ENCODE results near the gene ZNF575.
"Not testable (repeated sequence)": the region's sequence is repeated elsewhere in the genome, so short reads cannot be mapped to it uniquely, and the experiment has no call there.

Gene ZNF575

DNA sequence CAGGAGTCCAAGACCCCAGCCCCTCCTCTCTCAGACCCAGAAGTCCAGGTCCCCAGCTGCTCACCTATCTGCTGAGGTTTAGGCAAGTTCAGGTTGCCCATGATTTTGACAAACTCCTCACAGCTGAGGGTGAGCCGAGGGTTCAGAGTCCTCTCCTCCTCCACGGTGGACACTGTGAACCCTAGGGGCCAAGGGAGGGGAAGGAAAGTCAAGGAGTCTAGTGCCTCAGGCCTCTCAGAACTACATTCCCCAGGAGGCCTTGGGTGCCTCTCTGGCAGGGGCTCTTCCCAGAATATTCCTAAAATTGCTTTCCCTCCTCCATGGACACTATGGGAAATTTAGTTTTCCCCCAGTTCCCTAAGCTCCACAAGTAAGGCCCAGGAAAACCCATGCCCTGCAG lies 25.1 kb upstream of the ZNF575 start:
- H3K27me3 ChIP-seq (ENCODE audit: low read depth, low read length): no peaks in the 10 kb centered on the region

DNA sequence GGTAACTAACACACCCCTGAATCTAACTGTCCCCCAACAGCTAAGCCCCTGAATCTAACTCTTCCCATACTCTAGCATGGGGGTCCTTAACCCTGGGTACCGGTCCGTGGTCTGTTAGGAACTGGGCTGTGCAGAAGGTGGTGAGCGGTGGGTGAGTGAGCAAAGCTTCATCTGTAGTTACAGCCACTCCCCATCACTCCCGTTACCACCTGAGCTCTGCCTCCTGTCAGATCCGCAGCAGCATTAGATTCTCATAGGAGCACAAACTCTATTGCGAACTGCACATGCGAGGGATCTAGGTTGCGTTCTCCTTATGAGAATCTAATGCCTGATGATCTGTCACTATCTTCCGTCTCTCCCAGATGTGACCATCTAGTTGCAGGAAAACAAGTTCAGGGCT lies 22.3 kb upstream of the ZNF575 start:
- Histone ChIP-seq H3K36me3 (replicated peaks; ENCODE audit: low read depth, low read length) (no peaks in the 10 kb centered on the region), H3K4me3 (ENCODE audit: low read length) (no peak overlapping the region), H3K27me3 (ENCODE audit: low read depth, low read length) (no peaks in the 10 kb centered on the region), H3K9me3 (ENCODE audit: insufficient read depth, low read length) (no peaks in the 10 kb centered on the region), H4K20me1 (ENCODE audit: insufficient read depth, low read length) (no peaks in the 10 kb centered on the region), H2AFZ (ENCODE audit: low read depth, low read length) (no peak overlapping the region), H3K27ac (ENCODE audit: low read length) (no peak overlapping the region), H3K79me2 (ENCODE audit: low read length) (no peaks in the 10 kb centered on the region), H3K9ac (ENCODE audit: low read length) (no peak overlapping the region), H3K4me1 (ENCODE audit: low read length) (no peaks in the 10 kb centered on the region), H3K4me2 (ENCODE audit: low read length) (no peak overlapping the region)
- TF ChIP-seq, protein P1, sequence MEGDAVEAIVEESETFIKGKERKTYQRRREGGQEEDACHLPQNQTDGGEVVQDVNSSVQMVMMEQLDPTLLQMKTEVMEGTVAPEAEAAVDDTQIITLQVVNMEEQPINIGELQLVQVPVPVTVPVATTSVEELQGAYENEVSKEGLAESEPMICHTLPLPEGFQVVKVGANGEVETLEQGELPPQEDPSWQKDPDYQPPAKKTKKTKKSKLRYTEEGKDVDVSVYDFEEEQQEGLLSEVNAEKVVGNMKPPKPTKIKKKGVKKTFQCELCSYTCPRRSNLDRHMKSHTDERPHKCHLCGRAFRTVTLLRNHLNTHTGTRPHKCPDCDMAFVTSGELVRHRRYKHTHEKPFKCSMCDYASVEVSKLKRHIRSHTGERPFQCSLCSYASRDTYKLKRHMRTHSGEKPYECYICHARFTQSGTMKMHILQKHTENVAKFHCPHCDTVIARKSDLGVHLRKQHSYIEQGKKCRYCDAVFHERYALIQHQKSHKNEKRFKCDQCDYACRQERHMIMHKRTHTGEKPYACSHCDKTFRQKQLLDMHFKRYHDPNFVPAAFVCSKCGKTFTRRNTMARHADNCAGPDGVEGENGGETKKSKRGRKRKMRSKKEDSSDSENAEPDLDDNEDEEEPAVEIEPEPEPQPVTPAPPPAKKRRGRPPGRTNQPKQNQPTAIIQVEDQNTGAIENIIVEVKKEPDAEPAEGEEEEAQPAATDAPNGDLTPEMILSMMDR (IDR thresholded peaks at IDR 0.05; ENCODE audit: low read depth, low read length): no peak
- no peak for TF ChIP-seq EZH2phosphoT487 (IDR thresholded peaks at IDR 0.05; ENCODE audit: low read depth)

More for the DNA sequence above, 25.1 kb upstream of the ZNF575 start:
- Histone ChIP-seq H3K36me3 (replicated peaks; ENCODE audit: low read depth, low read length) (peaks cover 1% of the 10 kb centered on the region), H4K20me1 (ENCODE audit: insufficient read depth, low read length) (no peaks in the 10 kb centered on the region), H3K9ac (ENCODE audit: low read length) (no peak overlapping the region), H3K9me3 (ENCODE audit: insufficient read depth, low read length) (no peaks in the 10 kb centered on the region), H3K4me1 (ENCODE audit: low read length) (peaks cover 6% of the 10 kb centered on the region), H3K79me2 (ENCODE audit: low read length) (peaks cover 9% of the 10 kb centered on the region), H3K27ac (ENCODE audit: low read length) (no peak overlapping the region), H3K4me2 (ENCODE audit: low read length) (no peak overlapping the region), H2AFZ (ENCODE audit: low read depth, low read length) (no peak overlapping the region), H3K4me3 (ENCODE audit: low read length) (no peak overlapping the region)
- TF ChIP-seq, protein P1 (IDR thresholded peaks at IDR 0.05; ENCODE audit: low read depth, low read length): no peak
- no peak for TF ChIP-seq EZH2phosphoT487 (IDR thresholded peaks at IDR 0.05; ENCODE audit: low read depth)

DNA sequence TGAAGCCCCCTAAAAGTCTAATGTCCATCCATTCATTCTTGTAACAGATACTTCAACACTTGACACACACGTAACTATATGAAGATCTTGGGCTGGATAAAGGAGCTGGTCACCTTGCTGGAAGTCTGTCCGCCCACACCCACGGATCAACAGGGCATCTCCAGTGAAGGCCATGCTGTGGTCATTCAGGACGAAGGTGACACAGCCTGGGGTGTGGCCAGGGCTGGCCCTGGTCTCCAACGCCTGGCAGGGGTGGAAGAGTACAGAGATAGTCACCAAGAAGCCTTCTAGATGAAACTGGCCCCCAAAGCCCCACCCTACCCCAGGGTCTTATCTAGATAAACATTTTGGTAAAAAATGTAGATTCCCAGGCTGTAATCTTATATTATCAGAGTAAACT lies 21.7 kb upstream of the ZNF575 start:
- Histone ChIP-seq H3K9ac (ENCODE audit: low read length) (no peak overlapping the region), H3K4me1 (ENCODE audit: low read length) (no peaks in the 10 kb centered on the region)
- TF ChIP-seq EZH2phosphoT487 (IDR thresholded peaks at IDR 0.05; ENCODE audit: low read depth): no peak
- TF ChIP-seq, protein P1 (IDR thresholded peaks at IDR 0.05; ENCODE audit: low read depth, low read length): no peak

DNA sequence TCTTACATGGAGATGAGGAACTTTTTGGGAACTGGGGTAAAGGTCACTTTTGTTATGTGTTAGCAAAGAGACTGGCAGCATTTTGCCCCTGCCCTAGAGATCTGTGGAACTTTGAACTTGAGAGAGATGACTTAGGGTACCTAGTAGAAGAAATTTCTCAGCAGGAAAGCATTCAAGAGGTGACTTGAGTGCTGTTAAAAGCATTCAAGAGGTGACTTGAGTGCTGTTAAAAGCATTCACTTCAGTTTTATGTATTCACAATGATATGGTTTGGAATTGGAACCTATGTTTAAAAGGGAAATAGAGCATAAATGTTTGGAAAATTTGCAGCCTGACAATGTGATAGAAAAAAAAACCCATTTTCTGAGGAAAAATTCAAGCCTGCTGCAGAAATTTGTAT lies 20.6 kb upstream of the ZNF575 start:
- not testable (repeated sequence) for H3K27ac ChIP-seq (ENCODE audit: low read length); H2AFZ ChIP-seq (ENCODE audit: low read depth, low read length); H3K4me1 ChIP-seq (ENCODE audit: low read length); H3K4me3 ChIP-seq (ENCODE audit: low read length); H3K4me2 ChIP-seq (ENCODE audit: low read length); H3K79me2 ChIP-seq (ENCODE audit: low read length); H3K27me3 ChIP-seq (ENCODE audit: low read depth, low read length); H3K9ac ChIP-seq (ENCODE audit: low read length); H3K36me3 ChIP-seq (replicated peaks; ENCODE audit: low read depth, low read length); H4K20me1 ChIP-seq (ENCODE audit: insufficient read depth, low read length); H3K9me3 ChIP-seq (ENCODE audit: insufficient read depth, low read length)

More for the DNA sequence above, 21.7 kb upstream of the ZNF575 start:
- H4K20me1 ChIP-seq (ENCODE audit: insufficient read depth, low read length): no peaks in the 10 kb centered on the region
- no peaks in the 10 kb centered on the region for H3K9me3 ChIP-seq (ENCODE audit: insufficient read depth, low read length)
- no peaks in the 10 kb centered on the region for H3K27me3 ChIP-seq (ENCODE audit: low read depth, low read length)
- no peak overlapping the region for H3K27ac ChIP-seq (ENCODE audit: low read length)
- H3K4me3 ChIP-seq (ENCODE audit: low read length): no peak overlapping the region
- no peak overlapping the region for H3K4me2 ChIP-seq (ENCODE audit: low read length)
- no peak overlapping the region for H2AFZ ChIP-seq (ENCODE audit: low read depth, low read length)
- no peaks in the 10 kb centered on the region for H3K36me3 ChIP-seq (replicated peaks; ENCODE audit: low read depth, low read length)
- no peaks in the 10 kb centered on the region for H3K79me2 ChIP-seq (ENCODE audit: low read length)

DNA sequence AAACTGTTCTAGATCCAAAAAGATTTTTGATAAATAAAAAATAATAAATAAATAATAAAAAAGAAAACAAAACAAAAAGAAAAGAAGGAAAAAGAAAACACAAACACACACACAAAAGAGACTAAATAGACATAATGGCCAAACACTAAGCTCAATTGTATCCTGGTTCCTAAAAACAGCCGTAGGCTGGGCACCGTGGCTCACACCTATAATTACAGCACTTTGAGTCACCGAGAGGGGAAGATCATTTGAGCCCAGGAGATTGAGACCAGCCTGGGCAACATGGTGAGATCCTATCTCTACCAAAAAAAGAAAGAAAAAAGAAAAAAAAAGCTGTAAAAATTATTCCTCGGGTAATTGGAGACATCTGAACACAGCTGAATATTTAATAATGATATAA lies 14.9 kb upstream of the ZNF575 start:
- Histone ChIP-seq H3K79me2 (ENCODE audit: low read length) (no peaks in the 10 kb centered on the region), H3K27ac (ENCODE audit: low read length) (no peak overlapping the region), H3K4me2 (ENCODE audit: low read length) (peak overlapping the region; percentile 4; the same call in 1 of the 2 replicates), H2AFZ (ENCODE audit: low read depth, low read length) (no peak overlapping the region), H3K4me1 (ENCODE audit: low read length) (peaks cover 12% of the 10 kb centered on the region; the same call in 1 of the 2 replicates), H4K20me1 (ENCODE audit: insufficient read depth, low read length) (no peaks in the 10 kb centered on the region), H3K4me3 (ENCODE audit: low read length) (no peak overlapping the region), H3K27me3 (ENCODE audit: low read depth, low read length) (no peaks in the 10 kb centered on the region), H3K9ac (ENCODE audit: low read length) (no peak overlapping the region), H3K9me3 (ENCODE audit: insufficient read depth, low read length) (no peaks in the 10 kb centered on the region), H3K36me3 (replicated peaks; ENCODE audit: low read depth, low read length) (no peaks in the 10 kb centered on the region)
- TF ChIP-seq EZH2phosphoT487 (IDR thresholded peaks at IDR 0.05; ENCODE audit: low read depth): no peak
- TF ChIP-seq, protein P1 (IDR thresholded peaks at IDR 0.05; ENCODE audit: low read depth, low read length): no peak
